Hepatocyte (in vitro differentiated cells): ENCODE data around the gene SMARCD3.

Experiments used
- EZH2 ChIP-seq: fragments of 200-600 bp; sonication (generic); IDR thresholded peaks from 2 replicates; pipeline ENCODE4 v1.6.1; 2016; ENCODE audit warnings: antibody characterized with exemption, mild to moderate bottlenecking, borderline replicate concordance
- EZH2phosphoT487 ChIP-seq: fragments of 200-600 bp; sonication (generic); IDR thresholded peaks from one replicate; pipeline ENCODE4 v1.6.1; 2018; ENCODE audit warnings: antibody characterized with exemption, mild to moderate bottlenecking, low read depth, moderate library complexity; ENCODE audit not compliant: unreplicated experiment, severe bottlenecking
- TF ChIP-seq, protein P1 (sequence below): fragments of 200-600 bp; sonication (generic); IDR thresholded peaks from 2 replicates; pipeline ENCODE4 v1.5.1; 2016; ENCODE audit warnings: antibody characterized with exemption, mild to moderate bottlenecking; ENCODE audit not compliant: poor library complexity

GRCh38 chr7:151238190-151238810, 10.2 kb downstream of the SMARCD3 start:
- TF ChIP-seq, protein P1, sequence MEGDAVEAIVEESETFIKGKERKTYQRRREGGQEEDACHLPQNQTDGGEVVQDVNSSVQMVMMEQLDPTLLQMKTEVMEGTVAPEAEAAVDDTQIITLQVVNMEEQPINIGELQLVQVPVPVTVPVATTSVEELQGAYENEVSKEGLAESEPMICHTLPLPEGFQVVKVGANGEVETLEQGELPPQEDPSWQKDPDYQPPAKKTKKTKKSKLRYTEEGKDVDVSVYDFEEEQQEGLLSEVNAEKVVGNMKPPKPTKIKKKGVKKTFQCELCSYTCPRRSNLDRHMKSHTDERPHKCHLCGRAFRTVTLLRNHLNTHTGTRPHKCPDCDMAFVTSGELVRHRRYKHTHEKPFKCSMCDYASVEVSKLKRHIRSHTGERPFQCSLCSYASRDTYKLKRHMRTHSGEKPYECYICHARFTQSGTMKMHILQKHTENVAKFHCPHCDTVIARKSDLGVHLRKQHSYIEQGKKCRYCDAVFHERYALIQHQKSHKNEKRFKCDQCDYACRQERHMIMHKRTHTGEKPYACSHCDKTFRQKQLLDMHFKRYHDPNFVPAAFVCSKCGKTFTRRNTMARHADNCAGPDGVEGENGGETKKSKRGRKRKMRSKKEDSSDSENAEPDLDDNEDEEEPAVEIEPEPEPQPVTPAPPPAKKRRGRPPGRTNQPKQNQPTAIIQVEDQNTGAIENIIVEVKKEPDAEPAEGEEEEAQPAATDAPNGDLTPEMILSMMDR, result no peak
- no peak for TF ChIP-seq EZH2
- no peak for TF ChIP-seq EZH2phosphoT487
